Esophagus muscularis mucosa (tissue), 4 donors: ENCODE results near the gene GAS6.

Experiments used
- EP300 ChIP-seq: sonication (generic); formaldehyde crosslinking; IDR thresholded peaks from one replicate; pipeline ENCODE4 v1.6.1; 2017; ENCODE audit warnings: antibody characterized with exemption
- POLR2A ChIP-seq: fragments of 450-650 bp; IDR thresholded peaks from one replicate; pipeline ENCODE4 v1.6.1; 2017; ENCODE audit warnings: antibody characterized with exemption, moderate library complexity, mild to moderate bottlenecking, low read depth
- POLR2AphosphoS5 ChIP-seq, 2 donors: sonication (generic); formaldehyde crosslinking; IDR thresholded peaks; one replicate each; pipeline ENCODE4 v1.6.1; 2017; ENCODE audit warnings: antibody characterized with exemption in 2 of 2
- TF ChIP-seq, protein P1 (sequence below), 3 experiments: fragments of 200-600 bp in 2 of 3; fragments of 450-650 bp in 1 of 3; sonication (generic) in 2 of 3; IDR thresholded peaks; one replicate each; pipeline ENCODE4 v1.5.1; 2017 to 2019; ENCODE audit warnings: antibody characterized with exemption in 3 of 3, mild to moderate bottlenecking in 2 of 3, moderate library complexity in 1 of 3

DNA sequence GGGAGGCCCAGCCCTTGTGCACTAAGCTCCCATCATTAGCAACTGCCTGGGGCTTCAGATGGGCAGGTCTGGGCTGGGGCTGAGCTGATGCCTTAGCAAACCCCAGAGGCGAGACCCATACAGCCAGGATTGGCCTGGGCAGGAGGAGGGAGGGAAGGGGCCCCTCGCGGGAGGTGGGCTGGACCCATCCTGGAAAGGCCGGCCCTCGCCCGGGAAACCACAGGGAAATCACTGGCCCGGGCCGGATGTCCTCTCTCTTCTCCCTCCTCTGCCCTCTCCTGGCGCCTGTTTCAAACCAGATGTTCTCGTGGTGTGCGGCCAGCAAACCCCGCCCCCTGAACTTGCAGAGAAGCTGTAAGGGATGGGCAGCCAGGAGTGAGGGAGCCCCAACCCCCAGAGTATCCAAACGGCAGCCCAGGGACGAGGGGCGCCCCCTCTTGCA is 61.8 kb downstream of the GAS6 start:
- TF ChIP-seq POLR2AphosphoS5 (IDR thresholded peaks at IDR 0.05) (no peak), EP300 (no peak), POLR2A (no peak)
- TF ChIP-seq, protein P1, sequence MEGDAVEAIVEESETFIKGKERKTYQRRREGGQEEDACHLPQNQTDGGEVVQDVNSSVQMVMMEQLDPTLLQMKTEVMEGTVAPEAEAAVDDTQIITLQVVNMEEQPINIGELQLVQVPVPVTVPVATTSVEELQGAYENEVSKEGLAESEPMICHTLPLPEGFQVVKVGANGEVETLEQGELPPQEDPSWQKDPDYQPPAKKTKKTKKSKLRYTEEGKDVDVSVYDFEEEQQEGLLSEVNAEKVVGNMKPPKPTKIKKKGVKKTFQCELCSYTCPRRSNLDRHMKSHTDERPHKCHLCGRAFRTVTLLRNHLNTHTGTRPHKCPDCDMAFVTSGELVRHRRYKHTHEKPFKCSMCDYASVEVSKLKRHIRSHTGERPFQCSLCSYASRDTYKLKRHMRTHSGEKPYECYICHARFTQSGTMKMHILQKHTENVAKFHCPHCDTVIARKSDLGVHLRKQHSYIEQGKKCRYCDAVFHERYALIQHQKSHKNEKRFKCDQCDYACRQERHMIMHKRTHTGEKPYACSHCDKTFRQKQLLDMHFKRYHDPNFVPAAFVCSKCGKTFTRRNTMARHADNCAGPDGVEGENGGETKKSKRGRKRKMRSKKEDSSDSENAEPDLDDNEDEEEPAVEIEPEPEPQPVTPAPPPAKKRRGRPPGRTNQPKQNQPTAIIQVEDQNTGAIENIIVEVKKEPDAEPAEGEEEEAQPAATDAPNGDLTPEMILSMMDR (IDR thresholded peaks at IDR 0.05), result no peak
